Glutamatergic neuron (in vitro differentiated cells): Measurements from ENCODE around the gene HACD4. TPM values are rescaled to one million over a fixed set of nuclear protein-coding genes. Genes with fewer than 3 reads are reported as not detected.

Source experiments
- DNase-seq: peaks from one replicate; pipeline ENCODE4 v3.0.0; 2022
- H3K27ac Mint-ChIP-seq: one replicate; pipeline ENCODE4 v1.8.0; 2020; ENCODE audit warnings: mild to moderate bottlenecking, mixed read lengths, inconsistent platforms; ENCODE audit not compliant: unreplicated experiment
- H3K27me3 Mint-ChIP-seq: one replicate; pipeline ENCODE4 v1.8.0; 2020; ENCODE audit warnings: mild to moderate bottlenecking, moderate library complexity, mixed read lengths, inconsistent platforms; ENCODE audit not compliant: unreplicated experiment
- H3K36me3 Mint-ChIP-seq: one replicate; pipeline ENCODE4 v1.8.0; 2020; ENCODE audit warnings: mild to moderate bottlenecking, mixed read lengths, inconsistent platforms; ENCODE audit not compliant: unreplicated experiment
- H3K4me1 Mint-ChIP-seq: one replicate; pipeline ENCODE4 v1.8.0; 2020; ENCODE audit warnings: mild to moderate bottlenecking, low read depth, mixed read lengths, inconsistent platforms; ENCODE audit not compliant: unreplicated experiment
- H3K4me3 Mint-ChIP-seq: one replicate; pipeline ENCODE4 v1.8.0; 2020; ENCODE audit warnings: mild to moderate bottlenecking, mixed read lengths, inconsistent platforms; ENCODE audit not compliant: unreplicated experiment
- H3K9me3 Mint-ChIP-seq: one replicate; pipeline ENCODE4 v1.8.0; 2020; ENCODE audit warnings: mild to moderate bottlenecking, moderate library complexity, mixed read lengths, inconsistent platforms; ENCODE audit not compliant: unreplicated experiment
- CTCF ChIP-seq: fragments of 200-600 bp; sonication (generic); IDR thresholded peaks from one replicate; pipeline ENCODE4 v1.5.0; 2021; ENCODE audit not compliant: partially characterized antibody, unreplicated experiment
- total RNA-seq: library from RNA; stranded (reverse); fragmentation: NEBNext Ultra II Directional; extraction: Animal tissue kit (Norgen Biotek cat#: 25700); gene quantifications from one replicate; pipeline ENCODE4 v1.2.1, GENCODE V29; 2021; ENCODE audit not compliant: unreplicated experiment

HACD4 gene
- total RNA-seq, 1 donor from 2014 or later = 0.10 TPM

GRCh38 chr9:21047281-21047691 is 15.8 kb upstream of the HACD4 start:
- Mint-ChIP-seq H3K36me3 (no peaks in the 10 kb centered on the region), H3K9me3 (no peaks in the 10 kb centered on the region), H3K4me1 (no peaks in the 10 kb centered on the region), H3K27ac (no peak overlapping the region), H3K27me3 (peaks cover 1% of the 10 kb centered on the region), H3K4me3 (no peak overlapping the region)
- no peak for TF ChIP-seq CTCF
- no peak for DNase-seq

GRCh38 chr9:21043841-21044240 is 12.4 kb upstream of the HACD4 start:
- Mint-ChIP-seq H3K27ac (no peak overlapping the region), H3K27me3 (peaks cover 1% of the 10 kb centered on the region), H3K4me1 (no peaks in the 10 kb centered on the region), H3K4me3 (no peak overlapping the region), H3K36me3 (no peaks in the 10 kb centered on the region), H3K9me3 (no peaks in the 10 kb centered on the region)
- no peak for TF ChIP-seq CTCF
- no peak for DNase-seq

GRCh38 chr9:21042466-21042865 is 11.0 kb upstream of the HACD4 start:
- H3K27me3 Mint-ChIP-seq = peaks cover 1% of the 10 kb centered on the region
- no peak for TF ChIP-seq CTCF
- no peak overlapping the region for H3K4me3 Mint-ChIP-seq
- H3K9me3 Mint-ChIP-seq = no peaks in the 10 kb centered on the region
- no peak for DNase-seq
- H3K36me3 Mint-ChIP-seq = no peaks in the 10 kb centered on the region
- no peak overlapping the region for H3K27ac Mint-ChIP-seq
- H3K4me1 Mint-ChIP-seq = no peaks in the 10 kb centered on the region

- H3K9me3 Mint-ChIP-seq = no peaks in the 10 kb centered on the region
- no peaks in the 10 kb centered on the region for H3K4me1 Mint-ChIP-seq
- no peak overlapping the region for H3K27ac Mint-ChIP-seq
- peaks cover 4% of the 10 kb centered on the region for H3K27me3 Mint-ChIP-seq
- DNase-seq = no peak
- no peak overlapping the region for H3K4me3 Mint-ChIP-seq
- H3K36me3 Mint-ChIP-seq = no peaks in the 10 kb centered on the region
- TF ChIP-seq CTCF = no peak
These were observed 7.9 kb upstream of the HACD4 start for GRCh38 chr9:21039302-21039701.

- no peak for TF ChIP-seq CTCF
- Mint-ChIP-seq H3K36me3 (peaks cover 3% of the 10 kb centered on the region), H3K27me3 (peaks cover 4% of the 10 kb centered on the region), H3K9me3 (peaks cover 3% of the 10 kb centered on the region), H3K27ac (no peak overlapping the region), H3K4me1 (no peaks in the 10 kb centered on the region), H3K4me3 (no peak overlapping the region)
- DNase-seq = no peak
These were observed 5.8 kb upstream of the HACD4 start for GRCh38 chr9:21037278-21037677.
